A673 (cell line): ENCODE results near the gene SLC6A2. TPM values are rescaled to one million over a fixed set of nuclear protein-coding genes. Genes with fewer than 3 reads are reported as not detected.

ENCODE experiments used
- BruUV-seq: library from RNA; stranded (reverse); fragments of 400-500 nt; replicated peaks from 2 replicates; lab custom pipeline; 2021; lab: Mats Ljungman, UMichigan
- CTCF ChIA-PET: fragments of 300-600 bp; sonication (Branson Sonifier 250); formaldehyde crosslinking; loops from one replicate; lab custom pipeline; 2022; ENCODE audit warnings: antibody characterized with exemption; lab: Charles Lee
- POLR2A ChIA-PET: fragments of 300-600 bp; sonication (Branson Sonifier 250); formaldehyde crosslinking; loops from one replicate; lab custom pipeline; 2022; ENCODE audit warnings: antibody characterized with exemption; ENCODE audit not compliant: low non-redundant PET; lab: Charles Lee
- DNase-seq: peaks from one replicate; pipeline ENCODE4 v3.0.0-alpha.2; 2015; ENCODE audit warnings: low spot score
- H3K27ac ChIP-seq: fragments of 200-600 bp; sonication (generic); 2 replicates; pipeline ENCODE4 v1.5.1; 2016; ENCODE audit warnings: mixed run types, low read depth, mild to moderate bottlenecking, mixed read lengths, antibody characterized with exemption, low read length; ENCODE audit not compliant: poor library complexity, severe bottlenecking
- H3K27me3 ChIP-seq: fragments of 200-600 bp; sonication (generic); replicated peaks from 2 replicates; pipeline ENCODE4 v1.6.1; 2017; ENCODE audit warnings: mixed run types, low read depth, mild to moderate bottlenecking, mixed read lengths, antibody characterized with exemption, low read length; ENCODE audit not compliant: insufficient read depth, poor library complexity
- H3K36me3 ChIP-seq: fragments of 200-600 bp; sonication (generic); 2 replicates; pipeline ENCODE4 v1.6.1; 2016; ENCODE audit warnings: mixed run types, mild to moderate bottlenecking, mixed read lengths, antibody characterized with exemption, low read length; ENCODE audit not compliant: insufficient read depth, poor library complexity, severe bottlenecking
- H3K4me1 ChIP-seq: fragments of 200-600 bp; sonication (generic); 2 replicates; pipeline ENCODE4 v1.6.1; 2017; ENCODE audit warnings: mixed run types, mild to moderate bottlenecking, mixed read lengths, antibody characterized with exemption, low read length; ENCODE audit not compliant: insufficient read depth, poor library complexity, severe bottlenecking
- H3K4me3 ChIP-seq: fragments of 200-600 bp; sonication (generic); 2 replicates; pipeline ENCODE4 v1.5.1; 2016; ENCODE audit warnings: low read depth, mixed run types, mild to moderate bottlenecking, mixed read lengths, low read length; ENCODE audit not compliant: poor library complexity, severe bottlenecking
- H3K9me3 ChIP-seq: fragments of 200-600 bp; sonication (generic); 2 replicates; pipeline ENCODE4 v1.6.1; 2016; ENCODE audit warnings: mixed run types, low read depth, mild to moderate bottlenecking, mixed read lengths, antibody characterized with exemption, low read length; ENCODE audit not compliant: poor library complexity, severe bottlenecking
- EZH2 ChIP-seq: fragments of 200-600 bp; sonication (generic); IDR thresholded peaks from 2 replicates; pipeline ENCODE4 v1.6.1; 2017; ENCODE audit warnings: borderline replicate concordance, low read depth, mild to moderate bottlenecking, mixed read lengths, antibody characterized with exemption, low read length; ENCODE audit not compliant: poor library complexity, severe bottlenecking
- intact Hi-C: fragments of 100-400 bp; cut with micrococcal nuclease; formaldehyde crosslinking; loops from one replicate; pipeline ENCODE4 v1.10.0; 2022; ENCODE audit not compliant: unreplicated experiment
- total RNA-seq: library from RNA; stranded (reverse); gene quantifications from 2 replicates; pipeline ENCODE4 v1.2.3, GENCODE V29; 2021
- TF ChIP-seq, protein P1 (sequence below): fragments of 300-800, 200-600 bp; sonication (generic); conservative IDR thresholded peaks from 2 replicates; pipeline ENCODE4 v1.5.1; 2017; ENCODE audit warnings: low read depth, mild to moderate bottlenecking, antibody characterized with exemption, low read length, moderate library complexity, mixed read lengths

SLC6A2 gene
- total RNA-seq, 1 experiment from 2014 or later, result not detected

DNA sequence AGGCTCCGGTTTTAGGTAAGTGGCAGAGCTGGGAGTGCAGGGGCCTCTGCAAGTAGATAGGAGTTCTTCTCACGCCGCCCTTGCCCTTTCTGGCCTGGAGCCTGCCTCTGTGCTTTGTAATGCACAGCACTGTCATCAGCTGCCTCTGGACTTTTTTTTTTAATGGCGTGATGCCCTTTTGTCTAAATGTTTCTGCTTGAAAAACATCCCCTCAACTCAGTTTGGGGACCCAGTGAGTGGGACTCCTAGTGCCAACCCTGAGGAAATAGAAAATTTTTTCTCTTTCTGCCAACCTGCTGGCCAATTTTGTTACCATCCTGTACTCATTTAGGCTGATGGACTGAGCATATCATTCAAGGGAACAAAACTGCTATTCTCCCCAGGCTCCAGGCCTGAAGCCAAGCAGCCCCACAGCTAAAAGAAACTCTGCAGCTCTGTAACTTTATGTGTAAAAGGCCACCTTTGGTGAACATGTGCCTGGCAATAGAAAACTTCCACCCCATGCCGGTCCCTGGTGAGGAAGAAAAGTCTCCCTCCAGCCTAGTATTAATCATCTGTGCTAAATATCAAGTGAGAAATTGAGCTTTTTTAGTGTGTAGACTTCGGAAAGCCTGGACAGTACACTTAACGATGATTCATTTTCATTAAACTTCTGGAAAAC, 22.5 kb downstream of the SLC6A2 start:
- H3K36me3 ChIP-seq, result no peaks in the 10 kb centered on the region
- POLR2A ChIA-PET, result no interaction called here
- H3K27me3 ChIP-seq, result no peaks in the 10 kb centered on the region
- no peak for DNase-seq
- H3K27ac ChIP-seq, result no peak overlapping the region
- CTCF ChIA-PET, result no interaction called here
- H3K4me1 ChIP-seq, result no peaks in the 10 kb centered on the region
- BruUV-seq, result no TSS peak
- intact Hi-C loops, result no loop called here
- no peak overlapping the region for H3K4me3 ChIP-seq
- TF ChIP-seq EZH2, result no peak
- TF ChIP-seq, protein P1, sequence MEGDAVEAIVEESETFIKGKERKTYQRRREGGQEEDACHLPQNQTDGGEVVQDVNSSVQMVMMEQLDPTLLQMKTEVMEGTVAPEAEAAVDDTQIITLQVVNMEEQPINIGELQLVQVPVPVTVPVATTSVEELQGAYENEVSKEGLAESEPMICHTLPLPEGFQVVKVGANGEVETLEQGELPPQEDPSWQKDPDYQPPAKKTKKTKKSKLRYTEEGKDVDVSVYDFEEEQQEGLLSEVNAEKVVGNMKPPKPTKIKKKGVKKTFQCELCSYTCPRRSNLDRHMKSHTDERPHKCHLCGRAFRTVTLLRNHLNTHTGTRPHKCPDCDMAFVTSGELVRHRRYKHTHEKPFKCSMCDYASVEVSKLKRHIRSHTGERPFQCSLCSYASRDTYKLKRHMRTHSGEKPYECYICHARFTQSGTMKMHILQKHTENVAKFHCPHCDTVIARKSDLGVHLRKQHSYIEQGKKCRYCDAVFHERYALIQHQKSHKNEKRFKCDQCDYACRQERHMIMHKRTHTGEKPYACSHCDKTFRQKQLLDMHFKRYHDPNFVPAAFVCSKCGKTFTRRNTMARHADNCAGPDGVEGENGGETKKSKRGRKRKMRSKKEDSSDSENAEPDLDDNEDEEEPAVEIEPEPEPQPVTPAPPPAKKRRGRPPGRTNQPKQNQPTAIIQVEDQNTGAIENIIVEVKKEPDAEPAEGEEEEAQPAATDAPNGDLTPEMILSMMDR, result no peak
- H3K9me3 ChIP-seq, result no peaks in the 10 kb centered on the region

DNA sequence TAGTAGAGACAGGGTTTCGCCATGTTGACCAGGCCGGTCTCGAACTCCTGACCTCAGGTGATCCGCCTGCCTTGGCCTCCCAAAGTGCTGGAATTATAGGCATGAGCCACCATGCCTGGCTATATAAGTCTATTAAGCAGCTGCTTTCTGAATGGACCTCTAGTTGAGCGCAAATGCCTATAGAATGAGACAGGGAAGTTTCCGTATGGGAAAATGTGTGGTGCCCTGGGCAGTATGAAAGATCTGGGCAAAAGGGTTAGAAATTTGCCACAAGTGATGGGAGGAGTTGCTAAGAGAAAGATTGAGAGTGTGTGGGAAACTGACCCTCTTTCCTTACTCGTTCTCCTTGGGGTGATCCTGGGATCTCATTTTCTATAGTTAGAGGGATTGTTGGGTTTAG, 26.3 kb downstream of the SLC6A2 start:
- no TSS peak for BruUV-seq
- no peaks in the 10 kb centered on the region for H3K4me1 ChIP-seq
- H3K27me3 ChIP-seq, result peaks cover under 1% of the 10 kb centered on the region
- no peak for DNase-seq
- ChIA-PET POLR2A (no interaction called here), CTCF (no interaction called here)
- intact Hi-C loops, result no loop called here
- no peak for TF ChIP-seq EZH2
- TF ChIP-seq, protein P1, result no peak
- H3K9me3 ChIP-seq, result no peaks in the 10 kb centered on the region
- no peak overlapping the region for H3K27ac ChIP-seq
- H3K36me3 ChIP-seq, result no peaks in the 10 kb centered on the region
- H3K4me3 ChIP-seq, result no peak overlapping the region

DNA sequence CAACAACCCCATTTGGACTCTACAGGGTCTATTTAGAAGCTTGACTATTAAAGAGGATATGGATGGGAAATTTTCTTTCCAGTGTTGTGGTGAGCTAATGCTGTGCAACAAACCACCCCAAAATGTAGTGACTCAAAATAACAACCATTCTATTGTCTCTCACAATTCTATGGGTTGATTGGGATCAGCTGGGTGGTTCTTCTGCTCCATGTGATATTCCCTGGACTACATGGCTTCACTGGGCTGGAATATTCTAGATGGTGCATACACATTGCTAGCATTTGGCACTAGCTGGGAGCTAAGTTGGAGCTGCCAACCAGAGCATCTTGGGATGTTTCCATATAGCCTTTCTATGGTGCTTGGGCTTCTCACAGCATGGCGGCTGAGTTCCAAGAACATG, 30.2 kb downstream of the SLC6A2 start:
- CTCF ChIA-PET, result no interaction called here
- peaks cover 15% of the 10 kb centered on the region for H3K27me3 ChIP-seq
- no peaks in the 10 kb centered on the region for H3K9me3 ChIP-seq
- no peak overlapping the region for H3K27ac ChIP-seq
- H3K4me3 ChIP-seq, result no peak overlapping the region
- intact Hi-C loops, result no loop called here
- DNase-seq, result no peak
- H3K4me1 ChIP-seq, result no peaks in the 10 kb centered on the region
- no peaks in the 10 kb centered on the region for H3K36me3 ChIP-seq
- no TSS peak for BruUV-seq
- TF ChIP-seq, protein P1, result no peak
- TF ChIP-seq EZH2, result no peak
- POLR2A ChIA-PET, result no interaction called here
